HG02763 (cell line): ENCODE results near the gene OR51V1.
"Not testable (repeated sequence)": the region's sequence is repeated elsewhere in the genome, so short reads cannot be mapped to it uniquely, and the experiment has no call there.

ENCODE experiments used
- ATAC-seq: cut with Tn5 transposase; IDR thresholded peaks from one replicate; pipeline ENCODE4 v1.9.1; 2021; ENCODE audit warnings: mild to moderate bottlenecking, moderate library complexity; ENCODE audit not compliant: unreplicated experiment

OR51V1 gene

DNA sequence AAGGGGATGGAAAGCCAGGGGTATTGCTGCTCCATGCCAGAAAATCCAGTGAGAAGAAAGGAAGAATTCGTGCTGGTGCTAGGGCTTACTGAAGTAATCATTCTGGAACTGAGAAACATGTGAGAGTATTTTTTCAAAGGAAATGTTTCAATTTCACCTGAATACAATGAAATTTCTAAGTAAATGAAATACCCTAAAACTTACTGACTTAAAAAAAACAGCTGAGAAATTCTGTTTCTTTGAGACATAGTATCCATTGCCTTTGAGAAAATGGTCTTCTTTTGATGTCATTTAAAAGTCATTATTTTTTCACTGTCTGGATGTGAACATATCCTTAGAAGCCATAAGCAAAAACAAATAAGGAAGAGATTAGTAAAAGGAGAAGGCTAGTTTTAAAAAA is at the start of gene OR51V1:
Gene OR51V1 (minus strand): TSS at position 101 of the 400 bp plus-strand sequence. CDS start 0 bp downstream, at position 101.
- no peak for ATAC-seq

DNA sequence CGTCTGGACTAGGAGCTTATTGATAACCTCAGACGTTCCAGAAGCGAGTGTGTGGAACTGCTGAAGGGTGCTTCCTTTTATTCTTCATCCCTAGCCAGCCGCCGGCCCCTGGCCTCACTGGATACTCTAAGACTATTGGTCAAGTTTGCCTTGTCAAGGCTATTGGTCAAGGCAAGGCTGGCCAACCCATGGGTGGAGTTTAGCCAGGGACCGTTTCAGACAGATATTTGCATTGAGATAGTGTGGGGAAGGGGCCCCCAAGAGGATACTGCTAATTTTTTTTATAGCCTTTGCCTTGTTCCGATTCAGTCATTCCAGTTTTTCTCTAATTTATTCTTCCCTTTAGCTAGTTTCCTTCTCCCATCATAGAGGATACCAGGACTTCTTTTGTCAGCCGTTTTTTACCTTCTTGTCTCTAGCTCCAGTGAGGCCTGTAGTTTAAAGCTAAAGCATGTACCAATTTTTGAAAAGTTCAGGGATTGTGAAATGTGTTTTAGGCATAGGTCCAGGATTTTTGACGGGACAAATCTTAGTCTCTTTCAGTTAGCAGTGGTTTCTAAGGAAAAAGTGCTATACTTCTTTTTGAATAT is 49.4 kb upstream of the OR51V1 start, which contains the start of gene HBG1:
Gene HBG1 (minus strand): TSS at position 51 of the 590 bp plus-strand sequence. CDS start 53 bp downstream, outside the sequence.
- ATAC-seq = not testable (repeated sequence)

- not testable (repeated sequence) for ATAC-seq
Observed at GRCh38 chr11:5248498-5248897, 48.0 kb upstream of the OR51V1 start.

DNA sequence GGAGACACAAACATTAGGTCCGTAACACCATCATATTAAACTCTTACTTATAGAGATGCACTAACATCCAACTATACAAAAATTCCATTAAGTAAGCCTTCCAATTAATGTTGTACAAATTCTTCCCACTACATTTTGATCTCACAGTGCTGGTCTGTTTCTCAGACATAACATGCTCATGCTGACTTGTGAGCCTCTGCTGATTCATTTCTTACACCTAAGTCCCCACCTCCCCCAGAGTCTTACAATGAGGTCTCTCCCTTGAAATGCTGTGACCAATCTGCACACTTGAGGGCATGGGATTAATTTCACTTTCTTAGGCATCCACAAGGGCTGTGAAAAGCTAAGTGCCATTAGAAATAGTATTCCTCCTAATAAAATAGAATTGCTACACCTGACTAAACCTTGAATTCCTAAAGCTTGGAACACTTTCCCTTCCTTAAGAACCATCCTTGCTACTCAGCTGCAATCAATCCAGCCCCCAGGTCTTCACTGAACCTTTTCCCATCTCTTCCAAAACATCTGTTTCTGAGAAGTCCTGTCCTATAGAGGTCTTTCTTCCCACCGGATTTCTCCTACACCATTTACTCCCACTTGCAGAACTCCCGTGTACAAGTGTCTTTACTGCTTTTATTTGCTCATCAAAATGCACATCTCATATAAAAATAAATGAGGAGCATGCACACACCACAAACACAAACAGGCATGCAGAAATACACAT is 47.1 kb upstream of the OR51V1 start:
- no peak for ATAC-seq

GRCh38 chr11:5246772-5247471 is 46.4 kb upstream of the OR51V1 start:
- ATAC-seq = no peak

GRCh38 chr11:5245155-5245554 is 44.7 kb upstream of the OR51V1 start:
- ATAC-seq = no peak

DNA sequence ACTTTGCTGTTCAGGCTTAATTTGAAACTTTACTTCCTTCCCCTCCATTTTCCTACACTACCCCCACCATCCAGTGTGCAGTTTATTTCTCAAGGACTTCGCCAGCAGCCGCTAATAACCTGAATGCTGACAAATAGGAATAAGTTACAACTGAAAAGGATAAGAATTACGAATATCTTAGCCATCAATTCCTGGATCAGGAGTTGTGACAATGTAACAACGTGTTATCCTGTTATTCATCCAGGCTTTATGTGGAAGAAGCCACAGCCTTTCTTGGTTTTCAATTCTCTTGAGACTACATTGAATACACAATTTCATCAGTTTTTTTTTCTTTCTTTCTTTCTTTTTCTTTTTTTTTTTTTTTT is 43.3 kb upstream of the OR51V1 start:
- no peak for ATAC-seq

DNA sequence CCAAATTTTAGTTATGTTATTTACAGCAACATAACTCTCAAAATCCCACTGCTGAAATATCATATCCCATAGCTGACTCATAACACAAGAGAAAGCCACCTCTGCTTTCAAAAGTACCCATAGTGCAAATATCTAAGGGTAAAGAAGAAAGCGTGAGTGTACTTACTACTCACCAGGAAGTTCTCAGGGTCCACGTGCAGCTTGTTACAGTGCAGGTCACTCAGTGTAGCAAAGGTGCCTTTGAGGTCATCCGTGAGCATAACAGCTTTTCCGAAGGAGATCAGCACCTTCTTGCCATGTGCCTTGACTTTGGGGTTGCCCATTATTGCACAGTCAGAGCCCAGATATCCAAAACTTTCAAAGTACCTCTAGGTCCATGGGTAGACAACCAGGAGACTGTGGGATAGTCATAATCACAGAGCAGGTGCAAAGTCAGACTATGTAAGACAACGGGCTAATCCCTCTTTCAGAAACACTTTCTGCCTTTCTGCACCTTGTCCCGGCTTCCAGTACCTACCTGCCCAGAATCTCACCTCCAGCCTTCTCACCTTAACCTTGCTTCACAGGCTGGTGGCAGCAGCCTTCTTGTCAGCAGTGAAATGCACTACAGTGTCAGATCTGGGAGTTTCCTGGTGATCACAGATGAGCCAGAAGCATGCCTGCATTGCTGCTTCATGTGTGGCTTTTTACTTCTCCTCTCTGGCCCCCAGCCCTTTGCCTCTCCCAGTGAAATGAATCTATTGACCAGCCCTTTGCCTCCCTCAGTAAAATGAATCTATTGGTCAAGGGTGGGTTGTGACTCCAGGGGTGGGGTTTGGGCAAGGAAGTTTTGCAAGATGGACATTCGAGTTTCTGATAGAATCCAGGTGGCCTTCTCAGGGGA is 42.7 kb upstream of the OR51V1 start:
- no peak for ATAC-seq

DNA sequence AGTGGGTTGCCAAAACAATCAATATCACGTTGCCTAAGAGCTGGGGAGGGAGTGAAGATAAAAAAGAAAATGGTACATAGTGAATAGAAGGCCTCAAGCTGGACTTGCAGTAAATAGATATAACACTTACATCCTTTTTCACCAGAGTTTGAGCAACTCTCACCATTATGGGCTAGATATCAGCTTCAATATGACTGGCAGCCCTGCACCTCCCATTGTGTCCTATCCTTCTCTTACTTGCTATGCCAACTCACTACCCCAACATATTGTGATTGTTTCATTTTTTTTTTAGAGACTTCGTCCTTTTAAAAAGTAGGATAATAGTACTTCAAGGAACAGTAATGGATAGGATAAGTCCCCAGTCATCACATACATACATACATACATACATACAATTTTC is 41.7 kb upstream of the OR51V1 start:
- ATAC-seq = no peak

GRCh38 chr11:5241458-5241857 is 41.0 kb upstream of the OR51V1 start:
- no peak for ATAC-seq

GRCh38 chr11:5240458-5240857 is 40.0 kb upstream of the OR51V1 start:
- ATAC-seq = no peak

- no peak for ATAC-seq
Observed at GRCh38 chr11:5240056-5240455, 39.6 kb upstream of the OR51V1 start.

DNA sequence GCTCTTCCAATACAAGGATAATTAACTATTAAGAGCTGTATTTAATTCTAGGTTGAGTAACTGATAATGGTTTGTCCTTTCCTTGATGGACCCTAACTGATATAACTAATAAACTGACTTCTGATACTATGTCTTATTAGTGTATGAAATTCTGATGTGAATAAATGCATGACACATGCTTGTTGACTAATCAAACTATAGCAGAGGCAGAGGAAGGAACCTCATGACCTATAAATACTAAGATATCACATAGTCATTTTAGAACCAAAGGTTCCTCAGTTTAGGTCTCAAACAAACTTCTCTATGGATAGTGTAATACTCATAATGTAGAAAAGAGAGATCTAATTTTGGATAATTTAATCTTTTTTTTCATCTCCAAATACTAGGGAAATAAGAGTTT is 38.6 kb upstream of the OR51V1 start:
- no peak for ATAC-seq

DNA sequence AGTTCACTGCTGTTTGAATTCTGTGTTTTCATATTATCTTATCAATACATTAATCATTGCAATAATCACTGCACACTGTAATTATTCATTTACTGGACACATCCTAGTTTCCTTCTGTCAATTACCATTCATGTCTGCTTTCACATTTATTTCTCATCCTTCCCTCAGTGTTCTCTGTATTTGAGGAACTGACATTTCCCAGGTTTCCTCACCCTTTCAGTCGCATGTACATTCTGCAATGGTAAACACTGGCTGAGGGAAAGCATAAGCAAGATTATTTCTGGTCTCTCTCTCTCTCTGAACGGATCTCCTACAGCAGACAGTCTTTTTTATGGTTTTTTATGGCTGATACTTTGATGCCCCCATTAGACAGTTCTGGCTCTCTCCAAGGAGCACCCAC is 38.0 kb upstream of the OR51V1 start:
- no peak for ATAC-seq

DNA sequence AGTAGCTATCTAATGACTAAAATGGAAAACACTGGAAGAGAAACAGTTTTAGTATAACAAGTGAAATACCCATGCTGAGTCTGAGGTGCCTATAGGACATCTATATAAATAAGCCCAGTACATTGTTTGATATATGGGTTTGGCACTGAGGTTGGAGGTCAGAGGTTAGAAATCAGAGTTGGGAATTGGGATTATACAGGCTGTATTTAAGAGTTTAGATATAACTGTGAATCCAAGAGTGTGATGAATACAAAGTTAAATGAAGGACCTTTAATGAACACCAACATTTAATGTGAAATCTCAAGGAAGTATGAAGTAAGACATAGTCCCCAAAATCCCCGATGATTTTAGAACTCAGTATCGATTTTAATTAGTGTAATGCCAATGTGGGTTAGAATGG is 36.9 kb upstream of the OR51V1 start:
- ATAC-seq = no peak

GRCh38 chr11:5235364-5236095 is 35.0 kb upstream of the OR51V1 start:
- no peak for ATAC-seq

GRCh38 chr11:5234381-5234834 is 33.9 kb upstream of the OR51V1 start, which contains the start of gene HBD:
TSS of gene HBD (minus strand) at chr11:5234483. CDS start at chr11:5234433, 50 bp downstream.
- peak; percentile 72 for ATAC-seq

GRCh38 chr11:5233307-5233706 is 32.8 kb upstream of the OR51V1 start:
- ATAC-seq = no peak

GRCh38 chr11:5232821-5233220 is 32.3 kb upstream of the OR51V1 start:
- no peak for ATAC-seq

- ATAC-seq = no peak
Observed at GRCh38 chr11:5232176-5232575, 31.7 kb upstream of the OR51V1 start.
